B cell (primary cell): ENCODE data around the gene PTS.

Experiments
- EZH2 ChIP-seq: IDR thresholded peaks from 2 replicates; pipeline ENCODE4 v1.6.1; 2012; ENCODE audit warnings: borderline replicate concordance, low read depth, mild to moderate bottlenecking, moderate library complexity, low read length; ENCODE audit not compliant: insufficient read depth, poor library complexity, severe bottlenecking
- TF ChIP-seq, protein P1 (sequence below): fragments of 200-600 bp; IDR thresholded peaks from one replicate; pipeline ENCODE4 v1.8.0; 2022; ENCODE audit warnings: antibody characterized with exemption, mild to moderate bottlenecking

DNA sequence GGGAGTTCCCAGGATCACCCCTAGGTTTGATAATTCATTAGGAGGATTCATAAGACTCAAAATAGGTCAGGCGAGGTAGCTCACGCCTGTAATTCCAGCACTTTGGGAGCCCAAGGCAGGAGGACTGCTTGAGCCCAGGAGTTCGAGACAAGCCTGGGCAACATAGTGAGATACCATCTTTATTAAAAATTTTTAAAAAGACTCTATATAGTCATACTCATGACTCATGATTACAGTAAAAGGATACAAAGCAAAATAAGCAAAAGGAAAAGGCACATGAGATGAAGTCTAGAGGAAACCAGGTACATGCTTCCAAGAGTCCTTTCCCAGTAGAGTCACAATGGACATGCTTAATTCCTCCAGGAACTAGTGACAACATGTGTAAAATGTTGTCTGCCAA lies 13.9 kb upstream of the PTS start:
- no peak for TF ChIP-seq EZH2
- TF ChIP-seq, protein P1, sequence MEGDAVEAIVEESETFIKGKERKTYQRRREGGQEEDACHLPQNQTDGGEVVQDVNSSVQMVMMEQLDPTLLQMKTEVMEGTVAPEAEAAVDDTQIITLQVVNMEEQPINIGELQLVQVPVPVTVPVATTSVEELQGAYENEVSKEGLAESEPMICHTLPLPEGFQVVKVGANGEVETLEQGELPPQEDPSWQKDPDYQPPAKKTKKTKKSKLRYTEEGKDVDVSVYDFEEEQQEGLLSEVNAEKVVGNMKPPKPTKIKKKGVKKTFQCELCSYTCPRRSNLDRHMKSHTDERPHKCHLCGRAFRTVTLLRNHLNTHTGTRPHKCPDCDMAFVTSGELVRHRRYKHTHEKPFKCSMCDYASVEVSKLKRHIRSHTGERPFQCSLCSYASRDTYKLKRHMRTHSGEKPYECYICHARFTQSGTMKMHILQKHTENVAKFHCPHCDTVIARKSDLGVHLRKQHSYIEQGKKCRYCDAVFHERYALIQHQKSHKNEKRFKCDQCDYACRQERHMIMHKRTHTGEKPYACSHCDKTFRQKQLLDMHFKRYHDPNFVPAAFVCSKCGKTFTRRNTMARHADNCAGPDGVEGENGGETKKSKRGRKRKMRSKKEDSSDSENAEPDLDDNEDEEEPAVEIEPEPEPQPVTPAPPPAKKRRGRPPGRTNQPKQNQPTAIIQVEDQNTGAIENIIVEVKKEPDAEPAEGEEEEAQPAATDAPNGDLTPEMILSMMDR: no peak
